ENCODE results near the gene TBC1D25. TPM values are rescaled to one million over a fixed set of nuclear protein-coding genes. Genes with fewer than 3 reads are reported as not detected.

TBC1D25 gene, protein sequence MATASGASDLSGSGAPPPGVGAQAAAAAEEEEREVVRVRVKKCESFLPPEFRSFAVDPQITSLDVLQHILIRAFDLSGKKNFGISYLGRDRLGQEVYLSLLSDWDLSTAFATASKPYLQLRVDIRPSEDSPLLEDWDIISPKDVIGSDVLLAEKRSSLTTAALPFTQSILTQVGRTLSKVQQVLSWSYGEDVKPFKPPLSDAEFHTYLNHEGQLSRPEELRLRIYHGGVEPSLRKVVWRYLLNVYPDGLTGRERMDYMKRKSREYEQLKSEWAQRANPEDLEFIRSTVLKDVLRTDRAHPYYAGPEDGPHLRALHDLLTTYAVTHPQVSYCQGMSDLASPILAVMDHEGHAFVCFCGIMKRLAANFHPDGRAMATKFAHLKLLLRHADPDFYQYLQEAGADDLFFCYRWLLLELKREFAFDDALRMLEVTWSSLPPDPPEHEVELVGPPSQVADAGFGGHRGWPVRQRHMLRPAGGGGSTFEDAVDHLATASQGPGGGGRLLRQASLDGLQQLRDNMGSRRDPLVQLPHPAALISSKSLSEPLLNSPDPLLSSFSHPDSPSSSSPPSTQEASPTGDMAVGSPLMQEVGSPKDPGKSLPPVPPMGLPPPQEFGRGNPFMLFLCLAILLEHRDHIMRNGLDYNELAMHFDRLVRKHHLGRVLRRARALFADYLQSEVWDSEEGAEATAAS
- 10.6 and 12.0 TPM in 2 replicates for total RNA-seq

GRCh38 chrX:48539345-48540027 is at the start of gene TBC1D25:
TBC1D25 (plus strand) TSS chrX:48539714; CDS start chrX:48539798, 84 bp downstream.

DNA sequence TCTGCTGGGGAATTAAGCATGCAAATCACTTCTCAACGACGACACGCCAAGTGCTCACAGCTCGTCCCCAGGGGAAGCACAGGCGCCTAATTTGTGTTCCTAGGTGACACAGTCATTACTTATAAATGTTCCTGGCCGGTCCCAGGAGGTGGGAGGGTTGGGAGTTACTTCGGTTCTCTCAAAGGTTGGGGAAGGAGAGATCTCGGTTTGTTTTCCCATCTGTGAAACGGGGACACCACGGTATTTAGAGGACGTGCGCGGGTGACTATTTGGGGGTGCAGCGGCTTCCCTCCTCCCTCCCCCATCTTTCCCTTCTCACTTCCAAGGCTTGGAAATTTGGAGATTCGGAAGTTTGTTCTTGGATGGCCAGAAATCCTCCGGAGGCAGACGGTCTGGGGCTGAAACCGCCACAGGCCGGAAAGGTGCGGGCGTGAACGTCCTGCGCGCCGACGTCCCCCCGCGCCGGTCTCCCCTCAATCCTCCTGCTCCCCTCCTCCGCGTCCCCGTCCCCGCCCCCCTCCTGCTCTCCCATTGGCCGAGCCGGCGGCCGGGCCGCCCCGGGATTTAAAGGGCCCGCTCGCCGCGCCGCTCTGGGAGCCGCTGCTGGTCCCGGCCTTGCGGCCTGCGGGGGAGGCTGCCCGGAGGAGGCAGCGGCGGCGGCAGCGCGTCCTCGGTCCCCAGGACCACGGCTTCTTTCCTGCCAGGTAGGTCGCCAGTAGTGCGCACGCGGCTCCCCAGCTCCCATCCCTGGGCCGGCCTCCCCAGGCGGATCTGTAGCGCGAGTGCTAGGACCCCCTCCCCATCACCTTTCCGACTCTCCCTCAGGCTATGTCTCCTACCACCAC is 30.9 kb upstream of the TBC1D25 start, which contains the start of gene PORCN:
TSS of gene PORCN (plus strand) at position 593 of the 845 bp plus-strand sequence. CDS start 829 bp downstream, outside the sequence.

GRCh38 chrX:48521353-48522243 is 17.9 kb upstream of the TBC1D25 start, which contains the start of gene EBP:
EBP (plus strand) TSS chrX:48521808; CDS start chrX:48523772, 1,964 bp downstream.

GRCh38 chrX:48574270-48575266 is 35.1 kb downstream of the TBC1D25 start, which contains the start of gene RBM3:
RBM3 (plus strand) TSS chrX:48574484; CDS start chrX:48575181, 697 bp downstream.

DNA sequence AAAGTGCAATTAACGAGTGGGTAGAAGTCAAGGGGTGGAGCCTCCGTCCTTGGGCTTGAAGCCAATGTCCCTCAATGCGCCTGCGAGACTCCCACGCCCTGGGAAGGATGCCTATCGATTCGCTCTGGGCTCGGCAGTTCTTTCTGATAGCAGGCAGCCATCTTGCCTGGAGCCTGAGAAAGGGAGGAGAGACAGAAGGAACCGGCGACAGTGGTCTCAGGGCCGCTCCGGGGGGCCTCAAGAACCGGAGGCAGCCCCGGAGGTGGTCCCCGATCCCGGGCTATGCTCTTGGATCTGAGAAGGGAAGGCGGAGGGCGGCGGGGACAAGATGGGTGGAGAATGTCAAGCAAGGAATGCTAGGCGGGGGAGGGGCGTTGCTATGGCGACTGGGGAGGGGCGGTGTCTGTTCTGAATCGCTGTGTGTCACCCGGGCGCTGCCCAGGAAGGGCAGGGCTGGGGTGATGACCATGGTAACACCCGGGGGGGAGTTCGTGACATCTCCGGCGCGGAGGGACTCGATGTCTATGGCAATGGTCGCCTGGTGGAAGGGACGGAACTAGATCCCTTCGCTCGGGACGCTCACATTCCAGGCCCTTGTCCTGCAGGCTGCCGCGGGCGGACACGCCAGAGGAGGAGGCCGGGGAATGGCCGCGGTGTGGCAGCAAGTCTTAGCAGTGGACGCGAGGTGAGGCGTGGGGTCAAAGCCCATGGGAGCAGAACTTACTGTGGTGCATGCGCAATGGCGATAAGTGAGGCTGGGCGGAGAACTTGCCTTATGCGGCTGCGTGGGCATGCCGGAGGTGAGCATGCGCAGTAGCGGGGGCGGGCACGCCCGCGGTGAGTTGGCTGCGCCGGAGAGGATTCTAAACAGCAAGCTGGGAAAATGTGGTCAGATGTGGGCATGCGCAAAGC is 58.1 kb downstream of the TBC1D25 start, which contains the start of gene WDR13:
TSS of gene WDR13 (plus strand) at position 140 of the 912 bp plus-strand sequence. CDS start at position 645, 505 bp downstream.

Other genes starting within 250 kb of the TBC1D25 start
- not detected in 2 replicates for gene SSX3, start 183.0 kb upstream of the TBC1D25 start, total RNA-seq
- not detected in 2 replicates for gene SSX4, start 156.2 kb upstream of the TBC1D25 start, total RNA-seq
- not detected in 2 replicates for gene SSX4B, start 127.8 kb upstream of the TBC1D25 start, total RNA-seq
- 8.7 and 8.9 TPM in 2 replicates for gene SLC38A5, start 69.5 kb upstream of the TBC1D25 start, total RNA-seq
- 36.4 and 49.6 TPM in 2 replicates for gene FTSJ1, start 63.5 kb upstream of the TBC1D25 start, total RNA-seq
- 10.8 and 15.1 TPM in 2 replicates for gene PORCN, start 30.7 kb upstream of the TBC1D25 start, total RNA-seq
- gene EBP, start 17.9 kb upstream of the TBC1D25 start, total RNA-seq: 21.5 and 27.0 TPM in 2 replicates
- 161 and 182 TPM in 2 replicates for gene RBM3, start 34.8 kb downstream of the TBC1D25 start, total RNA-seq
- 75.8 and 109 TPM in 2 replicates for gene WDR13, start 57.8 kb downstream of the TBC1D25 start, total RNA-seq
- gene WAS, start 144.1 kb downstream of the TBC1D25 start, total RNA-seq: 1.1 and 1.6 TPM in 2 replicates
- gene SUV39H1, start 157.0 kb downstream of the TBC1D25 start, total RNA-seq: 2.7 and 6.2 TPM in 2 replicates
- not detected in 2 replicates for gene GLOD5, start 222.0 kb downstream of the TBC1D25 start, total RNA-seq
- not detected in 2 replicates for gene GATA1, start 246.9 kb downstream of the TBC1D25 start, total RNA-seq

Data from cardiac ventricle fibroblast (primary cell).